AG09319 (cell line): ENCODE results near the gene SLAMF8.

Experiments used
- DNase-seq: peaks from one replicate; pipeline ENCODE4 v3.0.0-alpha.2; 2010; ENCODE audit warnings: low read depth; ENCODE audit errors: extremely low read depth
- CTCF ChIP-seq: IDR thresholded peaks from 2 replicates; pipeline ENCODE4 v1.5.1; 2011; ENCODE audit warnings: low read depth, mild to moderate bottlenecking, inconsistent platforms, low read length, moderate library complexity

The SLAMF8 gene

GRCh38 chr1:159800177-159800930 is 26.3 kb upstream of the SLAMF8 start:
- DNase-seq = no peak
- TF ChIP-seq CTCF = no peak

GRCh38 chr1:159802111-159802510 is 24.6 kb upstream of the SLAMF8 start, which contains the start of gene FCRL6:
TSS of gene FCRL6 (plus strand) at chr1:159802360. CDS start at chr1:159802425, 65 bp downstream.
- no peak for TF ChIP-seq CTCF

GRCh38 chr1:159803956-159804689 is 22.6 kb upstream of the SLAMF8 start:
- TF ChIP-seq CTCF = no peak
- DNase-seq = no peak

More at GRCh38 chr1:159802111-159802510, 24.6 kb upstream of the SLAMF8 start, which contains the start of gene FCRL6:
- no peak for DNase-seq

GRCh38 chr1:159804924-159805323 is 21.7 kb upstream of the SLAMF8 start:
- no peak for DNase-seq
- no peak for TF ChIP-seq CTCF

GRCh38 chr1:159815926-159816325 is 10.7 kb upstream of the SLAMF8 start:
- DNase-seq = no peak
- no peak for TF ChIP-seq CTCF

GRCh38 chr1:159817276-159818041 is 9.2 kb upstream of the SLAMF8 start:
- no peak for TF ChIP-seq CTCF
- DNase-seq = no peak
